Subcutaneous abdominal adipose tissue (tissue), 5 donors: ENCODE results near the gene DELE1.
A peak's percentile ranks its signal among the peaks of the same experiment; 100 is the strongest.

Experiments
- H3K27ac ChIP-seq: one replicate; pipeline ENCODE4 v1.7.0; 2013; ENCODE audit warnings: low read depth, mild to moderate bottlenecking, inconsistent platforms, low read length, moderate library complexity
- H3K27me3 ChIP-seq, 5 donors: one replicate each; pipeline ENCODE4 v1.7.0; 2013; ENCODE audit warnings: low read length in 5 of 5, inconsistent platforms in 1 of 5; ENCODE audit not compliant: control insufficient read depth in 5 of 5, insufficient read depth in 4 of 5
- H3K36me3 ChIP-seq, 5 donors: one replicate each; pipeline ENCODE4 v1.7.0; 2013; ENCODE audit warnings: low read length in 5 of 5; ENCODE audit not compliant: control insufficient read depth in 5 of 5, insufficient read depth in 5 of 5
- H3K4me1 ChIP-seq, 5 donors: one replicate each; pipeline ENCODE4 v1.7.0; 2013; ENCODE audit warnings: low read length in 5 of 5, mild to moderate bottlenecking in 3 of 5, moderate library complexity in 1 of 5; ENCODE audit not compliant: control insufficient read depth in 5 of 5, insufficient read depth in 5 of 5
- H3K4me3 ChIP-seq, 5 donors: one replicate each; pipeline ENCODE4 v1.7.0; 2013; ENCODE audit warnings: low read length in 5 of 5, low read depth in 1 of 5
- H3K9ac ChIP-seq, 5 donors: one replicate each; pipeline ENCODE4 v1.7.0; 2013; ENCODE audit warnings: low read length in 5 of 5, mild to moderate bottlenecking in 4 of 5, moderate library complexity in 3 of 5
- H3K9me3 ChIP-seq, 5 donors: one replicate each; pipeline ENCODE4 v1.7.0; 2013; ENCODE audit warnings: low read length in 5 of 5; ENCODE audit not compliant: control insufficient read depth in 5 of 5
- donor health status: healthy.
- donor health status: healthy.
- donor health status: healthy.
- donor health status: healthy.
- donor health status: healthy.

The DELE1 gene

DNA sequence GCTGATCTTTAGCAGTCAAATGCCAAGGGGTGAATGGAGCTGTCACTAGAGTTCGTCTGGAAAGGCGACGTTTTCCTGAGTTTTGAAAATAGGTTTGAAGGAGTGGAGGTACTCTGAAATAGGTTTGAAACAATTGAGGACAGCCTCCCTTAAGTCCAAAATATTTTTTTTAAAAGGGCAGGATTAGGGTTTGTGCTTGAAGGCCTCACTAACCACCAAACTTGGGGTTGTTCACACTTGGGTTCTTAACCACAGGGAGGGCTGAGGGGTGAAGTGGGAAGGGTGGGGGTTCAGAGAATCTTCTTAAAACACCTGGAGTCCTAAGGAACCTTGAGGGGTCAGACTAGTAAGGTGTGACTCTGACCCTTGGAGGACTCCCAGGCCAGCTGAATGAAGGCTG is 37.8 kb downstream of the DELE1 start:
- Histone ChIP-seq H3K9me3 (no peaks in the 10 kb centered on the region), H3K36me3 (no peaks in the 10 kb centered on the region), H3K9ac (no peak overlapping the region), H3K4me3 (no peak overlapping the region), H3K27ac (no peak overlapping the region), H3K4me1 (peaks cover 5 to 49% (median 36%) of the 10 kb centered on the region in 5 donors), H3K27me3 (peaks cover 0 to 9% (median 0%) of the 10 kb centered on the region in 5 donors)

DNA sequence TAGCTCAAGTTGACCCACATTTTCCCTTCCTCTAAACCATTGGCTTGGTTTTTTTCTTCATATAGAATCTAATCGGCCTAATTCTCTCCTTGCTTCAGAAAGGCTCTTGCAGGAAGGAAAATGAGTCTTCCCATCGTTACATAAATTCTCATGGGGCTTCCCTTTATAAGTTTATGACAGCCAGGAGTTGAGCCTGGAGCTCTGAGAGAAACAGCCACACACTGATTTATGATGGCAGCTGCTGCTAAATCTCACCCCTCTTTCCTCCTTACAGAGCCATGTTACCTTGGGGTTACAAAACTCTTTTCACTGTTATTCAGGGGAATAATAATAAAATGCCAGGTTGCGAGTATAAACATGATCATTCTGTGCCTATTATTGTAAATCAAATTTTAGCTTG is 40.0 kb downstream of the DELE1 start:
- H3K4me3 ChIP-seq, result no peak overlapping the region
- no peak overlapping the region for H3K9ac ChIP-seq
- H3K4me1 ChIP-seq, result peaks cover 3 to 30% (median 29%) of the 10 kb centered on the region in 5 donors
- no peak overlapping the region for H3K27ac ChIP-seq
- H3K9me3 ChIP-seq, result no peaks in the 10 kb centered on the region
- H3K27me3 ChIP-seq, result peaks cover 0 to 9% (median 0%) of the 10 kb centered on the region in 5 donors
- H3K36me3 ChIP-seq, result no peaks in the 10 kb centered on the region

DNA sequence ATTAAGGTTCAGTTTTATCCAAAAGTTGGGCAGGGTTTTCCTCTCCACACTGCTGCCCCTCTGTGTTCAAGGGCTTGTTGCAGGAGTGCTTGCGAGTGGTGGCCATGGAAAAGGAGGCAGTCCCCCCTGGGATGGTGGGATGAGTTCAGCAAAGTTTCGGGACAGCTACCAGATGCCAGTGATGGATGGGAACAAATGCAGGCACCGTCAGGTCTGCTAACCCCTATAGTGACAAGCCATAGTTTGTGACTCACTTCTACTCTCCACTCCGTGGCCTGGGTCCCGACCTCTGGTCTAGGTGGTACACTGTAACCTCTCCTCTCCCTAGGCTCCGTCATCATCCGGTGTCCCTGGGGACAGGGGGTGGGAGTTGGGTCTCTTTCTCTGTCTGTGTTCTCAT is 41.4 kb downstream of the DELE1 start:
- no peaks in the 10 kb centered on the region for H3K27me3 ChIP-seq
- H3K27ac ChIP-seq, result no peak overlapping the region
- no peak overlapping the region for H3K4me3 ChIP-seq
- no peaks in the 10 kb centered on the region for H3K9me3 ChIP-seq
- peaks cover 4 to 27% (median 24%) of the 10 kb centered on the region in 5 donors for H3K4me1 ChIP-seq
- H3K9ac ChIP-seq, result no peak overlapping the region
- H3K36me3 ChIP-seq, result no peaks in the 10 kb centered on the region

DNA sequence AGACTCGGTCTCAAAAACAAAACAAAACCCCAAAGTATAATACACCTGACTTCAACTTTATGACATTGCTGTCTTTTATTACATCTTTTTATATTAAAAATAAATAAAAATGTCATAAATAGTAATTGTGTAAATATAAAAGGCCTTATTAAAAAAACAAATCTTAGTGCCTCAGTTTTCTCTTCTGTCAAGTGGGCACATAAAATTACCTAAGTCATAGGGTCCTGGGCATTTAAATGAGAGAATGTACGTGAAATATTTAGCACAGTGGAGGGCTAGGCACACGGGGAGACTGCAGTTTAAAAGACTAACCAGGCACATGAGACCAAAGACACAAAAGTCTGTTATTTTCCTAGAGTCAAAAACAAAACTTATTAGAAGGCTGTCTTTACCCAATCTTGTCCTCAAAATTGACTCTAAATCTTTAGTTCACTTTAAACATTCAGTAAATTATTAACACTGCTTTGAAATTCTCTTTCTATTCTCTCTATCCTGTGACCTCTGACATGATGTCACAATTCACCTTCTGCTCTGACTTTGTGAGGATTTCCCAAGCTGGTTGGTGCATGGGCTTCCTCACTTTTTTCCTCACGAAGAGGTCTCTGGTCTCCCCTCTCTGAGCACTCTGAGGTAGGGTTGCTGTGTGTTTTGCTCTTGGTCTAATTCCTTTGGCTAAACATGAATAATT is 42.7 kb downstream of the DELE1 start:
- H3K9me3 ChIP-seq, result no peaks in the 10 kb centered on the region
- H3K9ac ChIP-seq, result no peak overlapping the region
- H3K27me3 ChIP-seq, result no peaks in the 10 kb centered on the region
- H3K4me1 ChIP-seq, result peaks cover 5 to 29% (median 23%) of the 10 kb centered on the region in 5 donors
- H3K27ac ChIP-seq, result no peak overlapping the region
- H3K36me3 ChIP-seq, result no peaks in the 10 kb centered on the region
- no peak overlapping the region for H3K4me3 ChIP-seq

DNA sequence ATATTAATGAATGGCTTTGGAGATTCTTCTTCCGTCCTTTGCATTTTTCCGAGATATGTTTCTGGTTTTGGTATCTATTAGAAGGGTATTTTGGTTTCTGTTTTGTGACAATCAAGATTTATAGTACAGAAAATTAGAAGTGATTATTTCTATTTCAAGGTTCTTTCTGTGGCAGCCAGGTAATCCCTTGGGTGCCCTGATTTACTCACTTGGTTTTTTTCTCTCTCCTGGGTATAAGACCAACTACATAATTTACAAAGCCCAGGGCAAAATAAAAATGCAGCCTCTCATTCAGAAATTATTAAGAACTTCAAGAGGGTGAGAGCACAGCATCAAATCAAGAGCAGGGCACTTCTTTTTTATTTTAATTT is 43.3 kb downstream of the DELE1 start:
- no peaks in the 10 kb centered on the region for H3K36me3 ChIP-seq
- H3K4me3 ChIP-seq, result no peak overlapping the region
- H3K9ac ChIP-seq, result no peak overlapping the region

DNA sequence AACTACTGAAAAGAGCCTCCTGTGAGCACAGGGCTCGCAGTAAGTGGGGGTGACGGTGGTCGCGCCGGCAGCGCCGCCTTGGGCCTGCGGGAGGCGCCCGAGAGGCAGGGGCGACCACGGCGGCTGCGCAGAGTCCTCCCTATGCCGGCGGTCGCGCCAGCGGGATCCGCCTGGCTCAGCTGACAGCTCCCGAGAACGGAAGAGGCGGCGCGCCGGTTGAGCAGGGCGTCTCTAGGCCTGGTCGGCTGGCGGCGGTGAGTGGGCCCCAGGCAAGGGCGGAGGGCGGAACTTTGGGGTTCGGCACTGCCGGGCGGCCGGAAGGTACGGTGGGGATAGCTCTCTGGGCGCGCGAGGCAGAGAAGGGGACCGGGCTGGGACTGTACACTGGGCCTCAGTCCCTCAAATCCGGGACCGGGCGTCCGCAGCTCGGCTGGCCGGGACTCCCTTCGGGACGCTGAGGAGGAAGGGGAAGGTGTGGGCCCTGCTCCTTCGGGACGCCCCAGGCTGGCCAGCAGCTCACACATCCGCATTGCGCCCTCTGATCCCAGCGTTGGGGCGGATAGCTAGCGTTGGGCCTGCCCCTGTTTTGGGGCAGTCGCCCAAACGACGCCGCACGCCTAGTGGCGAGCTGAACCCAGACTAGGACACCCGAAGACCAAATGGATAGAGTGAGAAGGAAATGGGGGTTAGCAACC is 45.4 kb downstream of the DELE1 start, which contains the start of gene RNF14:
Gene RNF14, plus strand, starts transcription at position 192 of the 695 bp plus-strand sequence. CDS start 4,484 bp downstream, outside the sequence.
- H3K9ac ChIP-seq, result peak within 1 kb of the TSS; percentile 93 to 99 (median 98)
- H3K4me1 ChIP-seq, result peaks cover 5 to 33% (median 23%) of the 10 kb centered on the region in 5 donors

More for the DNA sequence above, 43.3 kb downstream of the DELE1 start:
- Histone ChIP-seq H3K4me1 (peaks cover 5 to 33% (median 23%) of the 10 kb centered on the region in 5 donors), H3K27me3 (no peaks in the 10 kb centered on the region), H3K9me3 (no peaks in the 10 kb centered on the region), H3K27ac (no peak overlapping the region)

DNA sequence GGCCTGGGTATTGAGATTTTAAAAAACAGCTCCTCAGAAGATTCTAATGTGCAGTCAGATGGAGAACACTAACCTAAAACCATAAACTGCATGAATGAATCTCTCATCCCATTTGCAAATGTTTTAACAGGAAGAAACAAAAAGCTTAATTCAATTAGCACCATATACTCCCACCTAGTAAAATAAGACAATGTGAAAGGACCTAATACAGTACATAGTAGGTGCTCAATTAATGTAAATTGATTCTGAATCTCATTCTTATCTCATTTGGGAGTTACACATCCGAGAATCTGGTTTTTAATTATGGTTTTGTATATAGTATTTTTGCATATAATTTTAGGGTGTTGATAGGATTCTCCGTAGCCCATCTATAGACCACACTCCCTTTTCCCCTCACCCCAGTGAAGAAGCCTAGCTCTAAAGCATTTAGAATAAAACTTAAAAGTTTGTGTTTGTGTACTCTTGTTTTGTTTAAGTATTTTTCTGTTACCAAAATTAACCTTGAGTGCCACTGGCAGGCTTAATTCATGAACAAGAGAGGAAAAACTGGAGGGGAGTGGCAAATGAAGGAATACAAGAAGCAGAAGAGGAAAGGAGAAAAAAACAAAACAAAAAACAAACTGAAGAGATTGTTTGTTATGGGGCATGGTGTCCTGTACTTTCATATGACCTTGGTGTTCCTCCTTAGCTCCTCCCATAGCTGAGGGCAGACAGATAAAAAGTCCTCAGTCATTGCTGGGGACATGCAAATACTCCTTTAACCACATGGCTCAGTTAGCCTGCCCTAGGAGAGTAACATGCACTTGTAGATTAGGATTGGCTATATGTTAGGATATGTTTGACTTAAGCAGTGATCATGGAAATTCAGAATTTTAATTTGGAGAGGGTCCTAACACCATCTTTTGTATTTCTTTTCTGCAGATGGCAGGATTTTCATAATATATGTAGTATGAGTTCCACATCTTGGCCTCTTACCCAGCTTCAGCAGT is 46.4 kb downstream of the DELE1 start:
- Histone ChIP-seq H3K9me3 (no peaks in the 10 kb centered on the region), H3K36me3 (peaks cover 15 to 25% (median 20%) of the 10 kb centered on the region in 5 donors), H3K4me3 (peak overlapping the region; percentile 79 to 95 (median 93)), H3K4me1 (peaks cover 5 to 33% (median 23%) of the 10 kb centered on the region in 5 donors), H3K9ac (peak overlapping the region; percentile 93 to 99 (median 98)), H3K27me3 (no peaks in the 10 kb centered on the region), H3K27ac (peak overlapping the region; percentile 85)

More for the DNA sequence above, 45.4 kb downstream of the DELE1 start, which contains the start of gene RNF14:
- no peaks in the 10 kb centered on the region for H3K27me3 ChIP-seq
- peak within 1 kb of the TSS; percentile 79 to 95 (median 93) for H3K4me3 ChIP-seq
- no peaks in the 10 kb centered on the region for H3K9me3 ChIP-seq
- H3K36me3 ChIP-seq, result peaks cover 6 to 15% (median 10%) of the 10 kb centered on the region in 5 donors
- peak within 1 kb of the TSS; percentile 85 for H3K27ac ChIP-seq

DNA sequence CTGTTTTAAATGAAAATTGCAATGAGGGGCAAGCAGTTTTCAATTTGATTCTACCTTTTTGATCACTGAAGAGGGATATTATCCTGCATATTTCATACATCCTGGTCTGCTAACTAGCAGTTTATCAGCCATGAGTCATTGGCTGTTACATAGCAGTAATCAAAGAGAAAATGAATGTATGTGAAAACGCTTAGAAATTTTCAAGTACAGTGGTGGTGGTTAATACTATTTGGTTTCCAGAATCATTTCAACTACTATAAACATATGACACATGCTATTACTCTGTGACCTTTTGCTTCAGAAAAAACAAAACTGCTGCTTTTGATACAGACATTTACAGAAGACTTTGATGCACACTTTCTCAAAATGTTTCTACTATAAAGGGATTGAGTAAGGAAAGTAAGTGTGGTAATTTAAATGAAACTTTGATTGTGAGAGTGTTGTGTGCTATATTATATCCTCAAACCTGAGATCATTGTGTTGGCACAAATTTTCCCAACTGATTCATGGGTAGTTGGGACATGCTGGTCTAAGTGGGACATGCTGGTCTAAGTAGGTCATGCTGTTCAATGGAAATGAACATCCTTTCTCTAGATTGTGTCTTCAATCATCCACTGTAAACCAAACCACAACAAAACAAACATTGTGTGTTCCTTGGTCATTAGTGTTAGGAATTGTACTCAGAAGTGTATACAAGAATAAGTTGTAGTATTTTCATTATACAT is 50.4 kb downstream of the DELE1 start:
- Histone ChIP-seq H3K27ac (no peak overlapping the region), H3K9ac (no peak overlapping the region), H3K4me3 (no peak overlapping the region), H3K36me3 (peaks cover 36 to 56% (median 42%) of the 10 kb centered on the region in 5 donors), H3K4me1 (peaks cover 5 to 27% (median 19%) of the 10 kb centered on the region in 5 donors), H3K27me3 (no peaks in the 10 kb centered on the region), H3K9me3 (no peaks in the 10 kb centered on the region)

DNA sequence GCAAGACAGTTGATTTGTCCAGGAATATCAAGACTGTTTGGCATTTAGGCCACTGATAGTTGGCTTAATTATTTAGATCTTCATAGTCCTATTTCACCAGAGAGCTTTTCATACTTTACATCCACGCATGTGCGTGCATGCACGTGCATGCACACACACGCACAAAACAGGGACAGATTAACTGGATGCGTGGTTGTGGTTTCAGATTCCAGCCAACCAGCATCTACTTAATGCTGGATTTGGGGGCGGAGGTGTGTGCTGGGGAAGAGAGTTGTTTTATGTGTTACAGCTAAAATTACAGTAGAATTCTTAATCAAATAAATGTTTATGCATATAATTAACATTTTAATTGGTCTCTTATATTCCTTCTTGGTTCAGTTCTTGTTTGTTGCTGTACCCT is 52.5 kb downstream of the DELE1 start:
- Histone ChIP-seq H3K9me3 (no peaks in the 10 kb centered on the region), H3K36me3 (peaks cover 47 to 78% (median 60%) of the 10 kb centered on the region in 5 donors), H3K4me1 (peaks cover 0 to 10% (median 2%) of the 10 kb centered on the region in 5 donors), H3K27ac (no peak overlapping the region), H3K27me3 (no peaks in the 10 kb centered on the region), H3K4me3 (no peak overlapping the region), H3K9ac (no peak overlapping the region)
